Measurements from ENCODE around the gene RBM24. TPM values are rescaled to one million over a fixed set of nuclear protein-coding genes. Genes with fewer than 3 reads are reported as not detected.

The RBM24 gene
- total and polyA plus RNA-seq, 2 donors (not counting 3 experiments of a cell fraction or from before 2014, with no cell fraction given), result 6.6 to 6.7 TPM

- no peak for DNase-seq (ENCODE audit: low read depth, low spot score)
- Histone ChIP-seq H3K27me3 (ENCODE audit: control insufficient read depth in 2 of 2, insufficient read depth in 2 of 2, low read length in 2 of 2) (no peaks in the 10 kb centered on the region), H3K4me1 (ENCODE audit: control insufficient read depth, extremely low read depth, insufficient read depth, low read length) (no peaks in the 10 kb centered on the region), H3K9me3 (replicated peaks; ENCODE audit: control insufficient read depth, insufficient read depth, low read length) (no peaks in the 10 kb centered on the region), H2AFZ (ENCODE audit: low read depth, low read length) (no peak overlapping the region), H4K20me1 (replicated peaks; ENCODE audit: control insufficient read depth, extremely low read depth, insufficient read depth, low read length) (no peaks in the 10 kb centered on the region), H3K4me2 (ENCODE audit: insufficient read depth, low read length) (no peak overlapping the region), H3K9me1 (replicated peaks; ENCODE audit: control insufficient read depth, extremely low read depth, insufficient read depth, low read length) (no peaks in the 10 kb centered on the region), H3K79me2 (ENCODE audit: control insufficient read depth, insufficient read depth, low read length) (no peaks in the 10 kb centered on the region), H3K36me3 (ENCODE audit: control insufficient read depth in 2 of 2, extremely low read depth in 1 of 2, insufficient read depth in 2 of 2, low read length in 2 of 2) (no peaks in the 10 kb centered on the region), H3K27ac (ENCODE audit: insufficient read depth, low read depth, low read length) (no peak overlapping the region), H3K4me3 (replicated peaks in 1 of 3; ENCODE audit: insufficient read depth in 1 of 3, low read depth in 1 of 3, low read length in 3 of 3) (no peak overlapping the region), H3K9ac (replicated peaks; ENCODE audit: extremely low read depth, insufficient read depth, low read length) (no peak overlapping the region)
- intact Hi-C loops (cut with micrococcal nuclease) (no loop called here), dilution Hi-C loops (cut with MboI; ENCODE audit: extremely low pct_ligation_motif_present, low sequenced_read_pairs) (no loop called here)
- ChIA-PET POLR2A (no interaction called here), CTCF (no interaction called here)
- no TSS peak for BruUV-seq (replicated peaks)
- no peak for FAIRE-seq
- no peak for TF ChIP-seq MYC (IDR thresholded peaks at IDR 0.05; ENCODE audit: low read depth, low read length)
- TF ChIP-seq JUN (IDR thresholded peaks at IDR 0.05; ENCODE audit: borderline replicate concordance, insufficient read depth, insufficient read length, low read depth), result no peak
- no peak for TF ChIP-seq FOS (IDR thresholded peaks at IDR 0.05; ENCODE audit: borderline replicate concordance, insufficient read depth, low read length)
- TF ChIP-seq CTCF (IDR thresholded peaks at IDR 0.05; ENCODE audit: extremely low read depth in 1 of 2, insufficient read depth in 1 of 2, low read depth in 1 of 2, low read length in 2 of 2), result no peak
- TF ChIP-seq POLR2AphosphoS5 (IDR thresholded peaks at IDR 0.05; ENCODE audit: insufficient read depth, low read depth, low read length), result no peak
- no peak for TF ChIP-seq POLR2A (IDR thresholded peaks at IDR 0.05; ENCODE audit: low read depth, low read length)
- no peak for TF ChIP-seq GATA2 (IDR thresholded peaks at IDR 0.05; ENCODE audit: insufficient read depth, insufficient read length, low read depth, low read length)
- no peak for TF ChIP-seq MAX (IDR thresholded peaks at IDR 0.05; ENCODE audit: insufficient read depth, insufficient read length)
- no peak for TF ChIP-seq EZH2 (IDR thresholded peaks at IDR 0.05; ENCODE audit: borderline replicate concordance, low read depth, low read length, severe bottlenecking)
Observed at GRCh38 chr6:17289630-17290061, 8.5 kb downstream of the RBM24 start.

All from endothelial cell of umbilical vein (primary cell).